IMR-90 (cell line): Measurements from ENCODE around the gene CDH22. TPM values are rescaled to one million over a fixed set of nuclear protein-coding genes. Genes with fewer than 3 reads are reported as not detected.

Experiments
- ATAC-seq: fragments of 200-7000 bp; cut with Tn5 transposase; 2 replicates; pipeline ENCODE4 v1.9.1; 2020; ENCODE audit warnings: low read depth, mild to moderate bottlenecking, moderate library complexity
- BruUV-seq: library from RNA; stranded (reverse); fragments of 400-500 nt; replicated peaks from 2 replicates; lab custom pipeline; 2021; lab: Mats Ljungman, UMichigan
- CTCF ChIA-PET: fragments of 300-600 bp; formaldehyde crosslinking; extraction: SDS; loops from one replicate; lab custom pipeline; 2021; ENCODE audit warnings: antibody characterized with exemption; lab: Yijun Ruan, JAX
- POLR2A ChIA-PET: fragments of 300-600 bp; sonication (Branson Sonifier 250); formaldehyde crosslinking; loops from one replicate; lab custom pipeline; 2022; ENCODE audit warnings: antibody characterized with exemption; ENCODE audit not compliant: unreplicated experiment; lab: Charles Lee
- DNase-seq: peaks from one replicate; pipeline ENCODE4 v3.0.0; 2013
- H2AFZ ChIP-seq: replicated peaks from 2 replicates; pipeline ENCODE3; 2013; ENCODE audit warnings: low read length, mild to moderate bottlenecking; ENCODE audit not compliant: poor library complexity
- H2AK5ac ChIP-seq: 2 replicates; pipeline ENCODE4 v1.6.1; 2013; ENCODE audit warnings: low read depth, low read length, inconsistent platforms
- H2AK9ac ChIP-seq: replicated peaks from 2 replicates; pipeline ENCODE3; 2013; ENCODE audit warnings: mild to moderate bottlenecking, low read depth, low read length, moderate library complexity; ENCODE audit not compliant: poor library complexity
- H2BK120ac ChIP-seq: 2 replicates; pipeline ENCODE4 v1.6.1; 2013; ENCODE audit warnings: low read depth, low read length, inconsistent platforms
- H2BK15ac ChIP-seq: 3 replicates; pipeline ENCODE4 v1.6.1; 2013; ENCODE audit warnings: low read depth, low read length, inconsistent platforms
- H2BK20ac ChIP-seq: 2 replicates; pipeline ENCODE4 v1.6.1; 2013; ENCODE audit warnings: low read depth, mild to moderate bottlenecking, inconsistent platforms, low read length, moderate library complexity
- H2BK5ac ChIP-seq: 2 replicates; pipeline ENCODE4 v1.6.1; 2013; ENCODE audit warnings: mild to moderate bottlenecking, low read depth, low read length, inconsistent platforms; ENCODE audit not compliant: poor library complexity, severe bottlenecking
- H3K14ac ChIP-seq: replicated peaks from 2 replicates; pipeline ENCODE4 v1.6.1; 2013; ENCODE audit warnings: low read depth, low read length, inconsistent platforms
- H3K18ac ChIP-seq: 2 replicates; pipeline ENCODE4 v1.6.1; 2013; ENCODE audit warnings: low read depth, low read length, control low read depth
- H3K23ac ChIP-seq: 2 replicates; pipeline ENCODE4 v1.6.1; 2013; ENCODE audit warnings: low read depth, low read length, inconsistent platforms
- H3K27ac ChIP-seq: 2 replicates; pipeline ENCODE4 v1.5.1; 2013; ENCODE audit warnings: mild to moderate bottlenecking, control low read depth, low read length; ENCODE audit not compliant: insufficient read depth
- H3K27me3 ChIP-seq: 2 replicates; pipeline ENCODE4 v1.6.1; 2013; ENCODE audit warnings: low read length; ENCODE audit not compliant: control insufficient read depth, insufficient read depth
- H3K36me3 ChIP-seq: 2 replicates; pipeline ENCODE4 v1.6.1; 2013; ENCODE audit warnings: low read length, mixed read lengths; ENCODE audit not compliant: control insufficient read depth, insufficient read depth
- H3K4ac ChIP-seq: 2 replicates; pipeline ENCODE4 v1.6.1; 2013; ENCODE audit warnings: low read depth, low read length, inconsistent platforms
- H3K4me1 ChIP-seq: 2 replicates; pipeline ENCODE4 v1.6.1; 2013; ENCODE audit warnings: low read length, mixed read lengths; ENCODE audit not compliant: control insufficient read depth, insufficient read depth
- H3K4me2 ChIP-seq: 2 replicates; pipeline ENCODE4 v1.6.1; 2013; ENCODE audit warnings: low read depth, mild to moderate bottlenecking, control low read depth, low read length, moderate library complexity
- H3K4me3 ChIP-seq: 2 replicates; pipeline ENCODE4 v1.5.1; 2013; ENCODE audit warnings: low read depth, mild to moderate bottlenecking, control low read depth, low read length, moderate library complexity; ENCODE audit not compliant: insufficient read depth
- H3K56ac ChIP-seq: 2 replicates; pipeline ENCODE4 v1.6.1; 2013; ENCODE audit warnings: low read length, inconsistent platforms; ENCODE audit not compliant: insufficient read depth; ENCODE audit errors: extremely low read depth
- H3K79me1 ChIP-seq, 2 experiments: 2 replicates each; pipeline ENCODE4 v1.6.1; 2013; ENCODE audit warnings: low read length in 2 of 2, inconsistent platforms in 1 of 2, low read depth in 1 of 2
- H3K9ac ChIP-seq: 2 replicates; pipeline ENCODE4 v1.6.1; 2013; ENCODE audit warnings: low read depth, low read length, control low read depth
- H3K9me1 ChIP-seq: 2 replicates; pipeline ENCODE4 v1.6.1; 2013; ENCODE audit warnings: low read length, inconsistent platforms; ENCODE audit not compliant: insufficient read depth
- H3K9me3 ChIP-seq: 2 replicates; pipeline ENCODE4 v1.6.1; 2013; ENCODE audit warnings: low read length; ENCODE audit not compliant: control insufficient read depth, insufficient read depth
- H4K20me1 ChIP-seq: 2 replicates; pipeline ENCODE4 v1.6.1; 2013; ENCODE audit warnings: low read length, inconsistent platforms; ENCODE audit not compliant: insufficient read depth
- H4K5ac ChIP-seq: 2 replicates; pipeline ENCODE4 v1.6.1; 2013; ENCODE audit warnings: mild to moderate bottlenecking, low read depth, low read length, control low read depth
- H4K8ac ChIP-seq, 2 experiments: 2 replicates each; pipeline ENCODE4 v1.6.1; 2013; ENCODE audit warnings: low read depth in 2 of 2, low read length in 2 of 2, control low read depth in 1 of 2, inconsistent platforms in 1 of 2
- H4K91ac ChIP-seq: 2 replicates; pipeline ENCODE4 v1.6.1; 2013; ENCODE audit warnings: low read depth, low read length, inconsistent platforms; ENCODE audit not compliant: insufficient read depth
- BHLHE40 ChIP-seq: fragments of 150-350 bp; IDR thresholded peaks from 2 replicates; pipeline ENCODE4 v1.6.1; 2016; ENCODE audit warnings: mild to moderate bottlenecking, low read depth, low read length
- CEBPB ChIP-seq: IDR thresholded peaks from 2 replicates; pipeline ENCODE4 v1.6.1; 2012; ENCODE audit warnings: low read depth, low read length, improper control_type of control experiment
- CTCF ChIP-seq: conservative IDR thresholded peaks from 2 replicates; pipeline ENCODE4 v1.5.1; 2012; ENCODE audit warnings: mild to moderate bottlenecking, low read depth, low read length, improper control_type of control experiment
- MAFK ChIP-seq: IDR thresholded peaks from 2 replicates; pipeline ENCODE4 v1.6.1; 2012; ENCODE audit warnings: low read depth, low read length, improper control_type of control experiment
- MAZ ChIP-seq: IDR thresholded peaks from 2 replicates; pipeline ENCODE4 v1.6.1; 2012; ENCODE audit warnings: low read depth, mild to moderate bottlenecking, low read length, improper control_type of control experiment, moderate library complexity, borderline replicate concordance
- RAD21 ChIP-seq: IDR thresholded peaks from 2 replicates; pipeline ENCODE4 v1.6.1; 2012; ENCODE audit warnings: low read length, improper control_type of control experiment
- RCOR1 ChIP-seq: IDR thresholded peaks from 2 replicates; pipeline ENCODE4 v1.6.1; 2012; ENCODE audit warnings: mild to moderate bottlenecking, low read length, improper control_type of control experiment; ENCODE audit not compliant: insufficient replicate concordance
- WGBS, 2 experiments: methylation state at CpG; one replicate each; pipeline versions ENCODE4 v1.1.5 to v1.1.7; 2013; ENCODE audit warnings: missing lambda C conversion rate in 2 of 2; ENCODE audit not compliant: insufficient read length in 1 of 2; ENCODE audit errors: extremely low coverage in 2 of 2; 5-methylcytosine and 5-hydroxymethylcytosine counted together
- dilution Hi-C: fragments of 300-500 bp; cut with HindIII; formaldehyde crosslinking; loops from one replicate; pipeline ENCODE4 v1.14.3; 2018; ENCODE audit warnings: low sequenced_read_pairs; ENCODE audit not compliant: unreplicated experiment
- in situ Hi-C: fragments of 300-500 bp; cut with MboI; formaldehyde crosslinking; loops from 3 replicates; pipeline ENCODE4 v1.14.3; 2019; ENCODE audit warnings: low sequenced_read_pairs, inconsistent platforms, mixed read lengths
- intact Hi-C: fragments of 100-400 bp; cut with micrococcal nuclease; formaldehyde crosslinking; loops from 2 replicates; pipeline ENCODE4 v1.10.0; 2022
- polyA plus RNA-seq, 3 experiments: library from polyadenylated mRNA; depleted of rRNA; stranded (reverse); fragments of >200 nt; gene quantifications; 2 replicates each; pipeline ENCODE4 v1.2.3, GENCODE V29; 2012; ENCODE audit warnings: low replicate concordance in 1 of 3
- total RNA-seq: library from RNA; depleted of rRNA; stranded (reverse); fragments of >200 nt; gene quantifications from 2 replicates; pipeline ENCODE4 v1.2.3, GENCODE V29; 2012

Gene CDH22
- total and polyA plus RNA-seq, 2 of the 4 experiments (the other 2 are of a cell fraction) = not detected

GRCh38 chr20:46286977-46287376 lies 21.3 kb downstream of the CDH22 start:
- CTCF ChIA-PET = no interaction called here
- Histone ChIP-seq H4K91ac (no peak overlapping the region), H3K4me2 (no peak overlapping the region), H4K5ac (no peak overlapping the region), H3K79me1 (no peaks in the 10 kb centered on the region), H2BK15ac (no peak overlapping the region), H3K4me1 (no peaks in the 10 kb centered on the region), H2AK5ac (no peak overlapping the region), H3K14ac (no peak overlapping the region), H2BK120ac (no peak overlapping the region), H3K23ac (no peak overlapping the region), H3K36me3 (no peaks in the 10 kb centered on the region), H3K9me1 (no peaks in the 10 kb centered on the region), H3K9me3 (no peaks in the 10 kb centered on the region), H3K4ac (no peak overlapping the region), H2AFZ (no peak overlapping the region), H3K4me3 (no peak overlapping the region), H2BK5ac (no peak overlapping the region), H3K9ac (no peak overlapping the region), H4K8ac (no peak overlapping the region), H4K20me1 (no peaks in the 10 kb centered on the region), H2BK20ac (no peak overlapping the region), H3K18ac (no peak overlapping the region), H3K56ac (no peak overlapping the region), H3K27me3 (peaks cover 20% of the 10 kb centered on the region), H3K27ac (no peak overlapping the region), H2AK9ac (no peak overlapping the region)
- in situ Hi-C loops (no loop called here), intact Hi-C loops (no loop called here), dilution Hi-C loops (no loop called here)
- no peak for DNase-seq
- no peak for ATAC-seq
- POLR2A ChIA-PET = no interaction called here
- TF ChIP-seq MAZ = no peak
- TF ChIP-seq BHLHE40 = no peak
- no peak for TF ChIP-seq CEBPB
- TF ChIP-seq RAD21 = no peak
- no peak for TF ChIP-seq CTCF
- no peak for TF ChIP-seq MAFK
- TF ChIP-seq RCOR1 = no peak
- no TSS peak for BruUV-seq
- no CpG with 5 or more reads among the region's 7 CpGs for WGBS, 2 experiments
